ENCODE results near the gene TAF1B. TPM values are rescaled to one million over a fixed set of nuclear protein-coding genes. Genes with fewer than 3 reads are reported as not detected.

Gene TAF1B
- total RNA-seq, 1 donor, result 29.8 TPM

- DNase-seq (ENCODE audit: low read depth), result peak; percentile 30
- H3K4me3 ChIP-seq (ENCODE audit: low read depth, low read length), result no peak overlapping the region
- TF ChIP-seq, protein P1, sequence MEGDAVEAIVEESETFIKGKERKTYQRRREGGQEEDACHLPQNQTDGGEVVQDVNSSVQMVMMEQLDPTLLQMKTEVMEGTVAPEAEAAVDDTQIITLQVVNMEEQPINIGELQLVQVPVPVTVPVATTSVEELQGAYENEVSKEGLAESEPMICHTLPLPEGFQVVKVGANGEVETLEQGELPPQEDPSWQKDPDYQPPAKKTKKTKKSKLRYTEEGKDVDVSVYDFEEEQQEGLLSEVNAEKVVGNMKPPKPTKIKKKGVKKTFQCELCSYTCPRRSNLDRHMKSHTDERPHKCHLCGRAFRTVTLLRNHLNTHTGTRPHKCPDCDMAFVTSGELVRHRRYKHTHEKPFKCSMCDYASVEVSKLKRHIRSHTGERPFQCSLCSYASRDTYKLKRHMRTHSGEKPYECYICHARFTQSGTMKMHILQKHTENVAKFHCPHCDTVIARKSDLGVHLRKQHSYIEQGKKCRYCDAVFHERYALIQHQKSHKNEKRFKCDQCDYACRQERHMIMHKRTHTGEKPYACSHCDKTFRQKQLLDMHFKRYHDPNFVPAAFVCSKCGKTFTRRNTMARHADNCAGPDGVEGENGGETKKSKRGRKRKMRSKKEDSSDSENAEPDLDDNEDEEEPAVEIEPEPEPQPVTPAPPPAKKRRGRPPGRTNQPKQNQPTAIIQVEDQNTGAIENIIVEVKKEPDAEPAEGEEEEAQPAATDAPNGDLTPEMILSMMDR (IDR thresholded peaks at IDR 0.05; ENCODE audit: insufficient read depth, low read depth, low read length), result no peak
Observed at GRCh38 chr2:9803023-9803805, 40.1 kb upstream of the TAF1B start.

GRCh38 chr2:9805435-9806297 is 37.6 kb upstream of the TAF1B start:
- peak; percentile 52 for DNase-seq (ENCODE audit: low read depth)
- no peak overlapping the region for H3K4me3 ChIP-seq (ENCODE audit: low read depth, low read length)
- TF ChIP-seq, protein P1 (IDR thresholded peaks at IDR 0.05; ENCODE audit: insufficient read depth, low read depth, low read length), result no peak

- no peak for DNase-seq (ENCODE audit: low read depth)
- TF ChIP-seq, protein P1 (IDR thresholded peaks at IDR 0.05; ENCODE audit: insufficient read depth, low read depth, low read length), result no peak
- H3K4me3 ChIP-seq (ENCODE audit: low read depth, low read length), result no peak overlapping the region
Observed at GRCh38 chr2:9806298-9806610, 37.0 kb upstream of the TAF1B start.

GRCh38 chr2:9806656-9807055 is 36.6 kb upstream of the TAF1B start:
- TF ChIP-seq, protein P1 (IDR thresholded peaks at IDR 0.05; ENCODE audit: insufficient read depth, low read depth, low read length), result no peak
- H3K4me3 ChIP-seq (ENCODE audit: low read depth, low read length), result no peak overlapping the region
- DNase-seq (ENCODE audit: low read depth), result no peak

- TF ChIP-seq, protein P1 (IDR thresholded peaks at IDR 0.05; ENCODE audit: insufficient read depth, low read depth, low read length), result no peak
- no peak overlapping the region for H3K4me3 ChIP-seq (ENCODE audit: low read depth, low read length)
- DNase-seq (ENCODE audit: low read depth), result no peak
Observed at GRCh38 chr2:9807056-9807455, 36.2 kb upstream of the TAF1B start.

- no peak overlapping the region for H3K4me3 ChIP-seq (ENCODE audit: low read depth, low read length)
- DNase-seq (ENCODE audit: low read depth), result no peak
- TF ChIP-seq, protein P1 (IDR thresholded peaks at IDR 0.05; ENCODE audit: insufficient read depth, low read depth, low read length), result no peak
Observed at GRCh38 chr2:9807555-9808305, 35.5 kb upstream of the TAF1B start.
